Breast epithelium (tissue), 4 donors: ENCODE measurements around the gene OSGIN1. TPM values are rescaled to one million over a fixed set of nuclear protein-coding genes. Genes with fewer than 3 reads are reported as not detected.

Experiments used
- DNase-seq, 2 donors: peaks; one replicate each; pipeline ENCODE4 v3.0.0-alpha.2; 2019; ENCODE audit warnings: low spot score in 2 of 2
- H3K27ac ChIP-seq, 2 donors: fragments of 200-600 bp; sonication (generic) in 1 of 2; one replicate each; pipeline ENCODE4 v1.5.1; 2016 to 2019; ENCODE audit warnings: mild to moderate bottlenecking in 1 of 2
- H3K27me3 ChIP-seq, 2 donors: fragments of 200-600 bp; sonication (generic) in 1 of 2; one replicate each; pipeline versions ENCODE4 v1.5.1 to v1.6.0; 2017 to 2019; ENCODE audit warnings: control low read depth in 1 of 2, mild to moderate bottlenecking in 1 of 2
- H3K36me3 ChIP-seq: fragments of 200-600 bp; one replicate; pipeline ENCODE4 v1.5.1; 2019
- H3K4me1 ChIP-seq, 2 donors: fragments of 200-600 bp; sonication (generic); one replicate each; pipeline ENCODE4 v1.5.1; 2016 to 2019; ENCODE audit warnings: control low read depth in 1 of 2
- H3K4me3 ChIP-seq, 3 donors: fragments of 200-600 bp; sonication (generic); 1 replicate in 2 of 3; 2 replicates in 1 of 3; pipeline ENCODE4 v1.5.1; 2016 to 2019; ENCODE audit warnings: mild to moderate bottlenecking in 3 of 3, moderate library complexity in 2 of 3
- H3K9me3 ChIP-seq, 2 donors: fragments of 200-600 bp; sonication (generic) in 1 of 2; one replicate each; pipeline ENCODE4 v1.5.1; 2016 to 2019; ENCODE audit warnings: control low read depth in 1 of 2
- POLR2A ChIP-seq: fragments of 450-650 bp; IDR thresholded peaks from one replicate; pipeline ENCODE4 v1.6.1; 2016; ENCODE audit warnings: antibody characterized with exemption, mild to moderate bottlenecking, moderate library complexity
- POLR2AphosphoS5 ChIP-seq, 3 donors: sonication (generic); formaldehyde crosslinking; IDR thresholded peaks; one replicate each; pipeline ENCODE4 v1.6.1; 2017; ENCODE audit warnings: antibody characterized with exemption in 3 of 3
- intact Hi-C: fragments of 100-400 bp; cut with DNase I; formaldehyde crosslinking; loops from one replicate; pipeline ENCODE4 v1.15.1; 2023; ENCODE audit warnings: low total_unique reads
- total RNA-seq, 3 donors: library from RNA; depleted of rRNA; stranded (reverse); fragments of >200 nt; gene quantifications; one replicate each; pipeline ENCODE4 v1.1.0, GENCODE V29; 2016
- TF ChIP-seq, protein P1 (sequence below), 3 donors: fragments of 450-650 bp; IDR thresholded peaks; one replicate each; pipeline ENCODE4 v1.5.1; 2016 to 2017; ENCODE audit warnings: antibody characterized with exemption in 3 of 3, mild to moderate bottlenecking in 3 of 3, moderate library complexity in 3 of 3

Gene OSGIN1
- total RNA-seq, 3 donors from 2014 or later = 3.0 to 3.5 (median 3.3) TPM

DNA sequence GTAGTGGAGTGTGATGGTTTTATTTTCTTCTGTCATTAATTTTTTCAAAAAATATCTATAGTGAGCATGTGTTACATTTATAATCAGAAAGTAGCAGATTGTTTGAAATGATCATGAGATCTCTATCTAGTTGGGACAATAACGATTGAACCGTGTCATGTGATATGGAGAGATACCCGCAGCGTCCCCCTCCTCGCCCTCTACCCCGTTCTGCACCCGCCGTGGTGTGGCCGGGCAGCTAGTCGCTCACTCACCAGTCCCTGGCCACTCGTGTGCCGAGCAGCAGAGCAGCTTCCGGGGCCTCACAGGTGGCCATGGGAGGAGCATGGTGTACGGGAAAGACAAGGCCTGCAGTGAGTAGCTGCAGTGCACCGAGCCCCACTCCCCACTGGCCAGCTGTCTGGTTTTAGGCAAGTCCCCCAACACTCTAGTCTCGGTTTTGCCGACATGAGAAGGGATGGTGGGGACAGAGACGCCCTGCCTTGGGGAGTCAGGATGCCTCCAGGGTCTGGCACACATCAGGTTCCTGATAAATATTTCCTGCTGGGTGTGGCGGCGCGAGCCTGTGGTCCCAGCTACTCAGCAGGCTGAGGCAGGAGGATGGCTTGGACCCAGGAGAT lies 38.8 kb upstream of the OSGIN1 start:
- Histone ChIP-seq H3K4me3 (no peak overlapping the region), H3K4me1 (no peaks in the 10 kb centered on the region), H3K36me3 (peaks cover 17% of the 10 kb centered on the region), H3K27ac (no peak overlapping the region), H3K9me3 (no peaks in the 10 kb centered on the region), H3K27me3 (no peaks in the 10 kb centered on the region)
- TF ChIP-seq, protein P1, sequence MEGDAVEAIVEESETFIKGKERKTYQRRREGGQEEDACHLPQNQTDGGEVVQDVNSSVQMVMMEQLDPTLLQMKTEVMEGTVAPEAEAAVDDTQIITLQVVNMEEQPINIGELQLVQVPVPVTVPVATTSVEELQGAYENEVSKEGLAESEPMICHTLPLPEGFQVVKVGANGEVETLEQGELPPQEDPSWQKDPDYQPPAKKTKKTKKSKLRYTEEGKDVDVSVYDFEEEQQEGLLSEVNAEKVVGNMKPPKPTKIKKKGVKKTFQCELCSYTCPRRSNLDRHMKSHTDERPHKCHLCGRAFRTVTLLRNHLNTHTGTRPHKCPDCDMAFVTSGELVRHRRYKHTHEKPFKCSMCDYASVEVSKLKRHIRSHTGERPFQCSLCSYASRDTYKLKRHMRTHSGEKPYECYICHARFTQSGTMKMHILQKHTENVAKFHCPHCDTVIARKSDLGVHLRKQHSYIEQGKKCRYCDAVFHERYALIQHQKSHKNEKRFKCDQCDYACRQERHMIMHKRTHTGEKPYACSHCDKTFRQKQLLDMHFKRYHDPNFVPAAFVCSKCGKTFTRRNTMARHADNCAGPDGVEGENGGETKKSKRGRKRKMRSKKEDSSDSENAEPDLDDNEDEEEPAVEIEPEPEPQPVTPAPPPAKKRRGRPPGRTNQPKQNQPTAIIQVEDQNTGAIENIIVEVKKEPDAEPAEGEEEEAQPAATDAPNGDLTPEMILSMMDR (IDR thresholded peaks at IDR 0.05) = no peak
- TF ChIP-seq POLR2A = no peak
- no peak for TF ChIP-seq POLR2AphosphoS5 (IDR thresholded peaks at IDR 0.05)
- intact Hi-C loops = no loop called here
- DNase-seq = no peak

DNA sequence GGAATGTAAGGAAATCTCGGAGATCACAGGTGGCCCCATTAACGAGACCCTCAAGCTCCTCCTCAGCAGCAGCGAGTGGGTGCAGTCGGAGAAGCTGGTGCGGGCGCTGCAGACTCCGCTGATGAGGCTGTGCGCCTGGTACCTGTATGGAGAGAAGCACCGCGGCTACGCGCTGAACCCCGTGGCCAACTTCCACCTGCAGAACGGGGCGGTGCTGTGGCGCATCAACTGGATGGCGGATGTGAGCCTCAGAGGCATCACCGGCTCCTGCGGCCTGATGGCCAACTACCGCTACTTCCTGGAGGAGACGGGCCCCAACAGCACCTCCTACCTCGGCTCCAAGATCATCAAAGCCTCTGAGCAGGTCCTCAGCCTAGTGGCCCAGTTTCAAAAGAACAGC lies 38.0 kb upstream of the OSGIN1 start:
- Histone ChIP-seq H3K27ac (no peak overlapping the region), H3K36me3 (peaks cover 17% of the 10 kb centered on the region), H3K4me3 (no peak overlapping the region), H3K27me3 (no peaks in the 10 kb centered on the region), H3K4me1 (no peaks in the 10 kb centered on the region), H3K9me3 (no peaks in the 10 kb centered on the region)
- intact Hi-C loops = no loop called here
- TF ChIP-seq, protein P1 (IDR thresholded peaks at IDR 0.05) = no peak
- TF ChIP-seq POLR2A = no peak
- no peak for TF ChIP-seq POLR2AphosphoS5 (IDR thresholded peaks at IDR 0.05)
- no peak for DNase-seq

DNA sequence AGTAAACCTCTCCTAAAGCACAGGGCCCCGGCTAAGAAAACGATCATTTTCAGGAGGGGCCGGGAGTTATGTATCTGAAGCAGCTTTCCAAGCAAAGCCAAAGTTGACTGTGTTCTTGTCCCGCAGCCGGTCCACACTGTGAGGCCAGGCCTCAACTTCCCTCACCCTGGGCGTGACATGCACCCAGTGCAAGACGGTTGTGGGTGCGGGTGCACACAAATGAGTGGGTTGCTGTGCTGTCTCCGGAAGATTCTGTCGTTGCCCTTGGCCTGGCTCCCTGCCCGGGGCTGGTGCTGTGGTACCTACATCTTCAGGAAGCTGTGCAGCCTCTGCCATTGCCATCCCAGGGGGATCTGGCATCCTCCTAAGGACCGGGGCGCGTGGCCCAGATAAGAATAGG lies 37.5 kb upstream of the OSGIN1 start:
- Histone ChIP-seq H3K4me3 (no peak overlapping the region), H3K4me1 (no peaks in the 10 kb centered on the region), H3K27ac (no peak overlapping the region), H3K9me3 (no peaks in the 10 kb centered on the region), H3K36me3 (peaks cover 17% of the 10 kb centered on the region), H3K27me3 (no peaks in the 10 kb centered on the region)
- DNase-seq = no peak
- intact Hi-C loops = no loop called here
- no peak for TF ChIP-seq POLR2A
- TF ChIP-seq POLR2AphosphoS5 (IDR thresholded peaks at IDR 0.05) = no peak
- TF ChIP-seq, protein P1 (IDR thresholded peaks at IDR 0.05) = no peak

DNA sequence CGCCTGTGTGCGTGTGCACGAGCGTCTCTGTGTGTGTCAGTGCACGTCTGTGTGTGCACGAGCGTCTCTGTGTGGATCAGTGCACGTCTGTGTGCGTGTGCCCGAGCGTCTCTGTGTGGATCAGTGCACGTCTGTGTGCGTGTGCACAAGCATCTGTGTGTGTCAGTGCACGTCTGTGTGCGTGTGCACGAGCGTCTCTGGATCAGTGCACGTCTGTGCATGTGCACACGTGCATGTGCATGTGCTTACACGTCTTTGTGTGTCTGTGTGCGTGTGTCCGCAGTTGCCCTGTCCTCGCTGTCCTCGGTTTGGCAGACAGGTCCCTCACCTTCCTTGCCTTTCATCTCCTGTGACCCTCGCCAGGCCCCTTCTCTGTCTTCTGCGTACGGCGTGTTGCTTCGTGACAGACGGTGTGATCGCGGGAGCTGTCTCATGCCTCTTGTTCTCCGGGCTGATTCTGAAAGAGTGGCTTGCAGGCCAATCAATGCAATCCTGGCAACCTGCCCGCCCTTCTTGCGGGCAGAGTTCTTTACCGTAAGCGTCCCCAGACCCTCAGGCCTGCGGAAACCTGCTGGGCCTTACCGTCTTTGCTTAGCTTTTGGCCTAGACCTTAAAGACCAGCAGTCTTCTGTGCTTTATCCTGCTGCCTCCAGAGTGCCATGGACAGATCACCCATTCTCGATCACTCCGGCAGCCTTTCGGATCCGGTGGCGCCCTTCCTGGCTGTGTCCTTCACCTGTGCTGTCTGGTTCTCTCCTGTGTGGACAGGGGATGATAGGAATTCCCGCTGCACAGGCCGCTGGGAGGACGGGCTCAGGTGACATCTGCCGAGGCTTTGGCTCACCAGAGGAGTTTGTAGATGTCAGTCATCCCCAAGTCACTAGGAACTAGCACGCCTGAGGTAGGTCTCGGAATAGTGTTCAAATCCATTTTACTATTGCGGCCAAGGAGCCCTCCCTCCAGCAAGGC lies 35.6 kb upstream of the OSGIN1 start:
- no peaks in the 10 kb centered on the region for H3K4me1 ChIP-seq
- H3K4me3 ChIP-seq = no peak overlapping the region
- peaks cover 17% of the 10 kb centered on the region for H3K36me3 ChIP-seq
- no peaks in the 10 kb centered on the region for H3K27me3 ChIP-seq
- H3K27ac ChIP-seq = no peak overlapping the region
- no peak for TF ChIP-seq POLR2A
- TF ChIP-seq, protein P1 (IDR thresholded peaks at IDR 0.05) = no peak
- no peak for TF ChIP-seq POLR2AphosphoS5 (IDR thresholded peaks at IDR 0.05)
- H3K9me3 ChIP-seq = no peaks in the 10 kb centered on the region
- intact Hi-C loops = no loop called here
- no peak for DNase-seq

DNA sequence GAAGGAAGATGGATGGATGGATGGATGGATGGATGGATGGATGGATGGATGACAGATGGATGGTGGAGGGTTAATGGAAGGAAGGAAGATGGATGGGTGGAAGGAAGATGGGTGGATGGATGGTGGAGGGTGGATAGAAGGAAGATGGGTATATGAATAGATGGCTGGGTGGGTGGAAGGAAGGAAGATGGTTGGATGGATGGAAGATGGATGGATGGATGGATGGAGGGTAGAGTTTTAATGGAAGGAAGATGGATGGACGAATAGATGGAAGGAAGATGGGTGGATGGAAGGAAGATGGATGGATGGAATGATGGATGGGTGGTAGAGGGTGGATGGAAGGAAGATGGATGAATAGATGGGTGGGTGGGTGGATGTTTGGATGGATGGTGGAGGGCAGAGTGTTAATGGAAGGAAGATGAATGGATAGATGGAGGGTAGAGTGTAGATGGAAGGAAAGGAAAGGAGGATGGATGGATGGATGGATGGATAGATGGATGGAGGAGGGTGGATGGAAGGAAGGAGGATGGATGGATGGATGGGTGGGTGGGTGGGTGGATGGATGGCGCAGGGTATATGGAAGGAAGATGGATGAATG lies 32.0 kb upstream of the OSGIN1 start:
- Histone ChIP-seq H3K4me1 (no peaks in the 10 kb centered on the region), H3K27ac (no peak overlapping the region), H3K36me3 (peaks cover 12% of the 10 kb centered on the region), H3K27me3 (no peaks in the 10 kb centered on the region), H3K4me3 (no peak overlapping the region), H3K9me3 (no peaks in the 10 kb centered on the region)
- TF ChIP-seq POLR2AphosphoS5 (IDR thresholded peaks at IDR 0.05) (no peak), POLR2A (no peak)
- TF ChIP-seq, protein P1 (IDR thresholded peaks at IDR 0.05) = no peak
- DNase-seq = no peak
- intact Hi-C loops = no loop called here
